B cell (primary cell): ENCODE data around the gene PLCB1. TPM values are rescaled to one million over a fixed set of nuclear protein-coding genes. Genes with fewer than 3 reads are reported as not detected.

Experiments
- ATAC-seq: fragments of 200-7000 bp; cut with Tn5 transposase; one replicate; pipeline ENCODE4 v1.10.0; 2021; ENCODE audit warnings: low read depth, mild to moderate bottlenecking, moderate number of reproducible peaks, moderate library complexity
- CTCF ChIA-PET: fragments of 350-600 bp; sonication (Branson Sonifier 250); formaldehyde crosslinking; loops from one replicate; lab custom pipeline; 2021; ENCODE audit warnings: antibody characterized with exemption, inconsistent platforms; lab: Charles Lee
- POLR2A ChIA-PET: fragments of 350-600 bp; sonication (Branson Sonifier 250); formaldehyde crosslinking; loops from one replicate; lab custom pipeline; 2021; ENCODE audit warnings: antibody characterized with exemption; lab: Charles Lee
- DNase-seq: peaks from one replicate; pipeline ENCODE4 v3.0.0; 2013
- H2AFZ ChIP-seq: 2 replicates; pipeline ENCODE4 v1.6.1; 2012; ENCODE audit warnings: mild to moderate bottlenecking, low read depth, low read length; ENCODE audit not compliant: insufficient read depth, poor library complexity, severe bottlenecking
- H3K27ac ChIP-seq, 2 donors: 1 replicate in 1 of 2; 2 replicates in 1 of 2; pipeline ENCODE4 v1.5.1; 2012 to 2013; ENCODE audit warnings: low read length in 2 of 2, mild to moderate bottlenecking in 2 of 2, moderate library complexity in 1 of 2
- H3K27me3 ChIP-seq, 4 experiments: fragments of 200-600 bp in 1 of 4; sonication (generic) in 1 of 4; replicated peaks in 1 of 4; 1 replicate in 2 of 4; 2 replicates in 2 of 4; pipeline versions ENCODE4 v1.6.1 to v1.7.0; 2013 to 2016; ENCODE audit warnings: low read length in 3 of 4, mild to moderate bottlenecking in 2 of 4, mixed read lengths in 1 of 4, moderate library complexity in 1 of 4; ENCODE audit not compliant: insufficient read depth in 4 of 4, control insufficient read depth in 3 of 4; ENCODE audit errors: control extremely low read depth in 1 of 4
- H3K36me3 ChIP-seq, 2 experiments: replicated peaks in 1 of 2; 1 replicate in 1 of 2; 2 replicates in 1 of 2; pipeline versions ENCODE4 v1.6.1 to v1.7.1; 2013; ENCODE audit warnings: low read length in 1 of 2; ENCODE audit not compliant: insufficient read depth in 2 of 2, control insufficient read depth in 1 of 2; ENCODE audit errors: control extremely low read depth in 1 of 2, extremely low read depth in 1 of 2
- H3K4me1 ChIP-seq, 2 donors: fragments of 200-600 bp in 1 of 2; sonication (generic) in 1 of 2; 1 replicate in 1 of 2; 2 replicates in 1 of 2; pipeline versions ENCODE4 v1.5.1 to v1.6.1; 2013 to 2017; ENCODE audit warnings: low read length in 2 of 2; ENCODE audit not compliant: control insufficient read depth in 2 of 2, insufficient read depth in 2 of 2
- H3K4me2 ChIP-seq: replicated peaks from 2 replicates; pipeline ENCODE3; 2012; ENCODE audit warnings: mild to moderate bottlenecking, low read depth, low read length; ENCODE audit not compliant: poor library complexity, severe bottlenecking
- H3K4me3 ChIP-seq, 5 experiments: fragments of 200-600 bp in 1 of 5; sonication (generic) in 1 of 5; 1 replicate in 3 of 5; 2 replicates in 2 of 5; pipeline versions ENCODE4 v1.5.1 to v1.7.0; 2011 to 2016; ENCODE audit warnings: low read length in 4 of 5, mild to moderate bottlenecking in 4 of 5, low read depth in 2 of 5, control low read depth in 1 of 5, moderate library complexity in 1 of 5; ENCODE audit not compliant: insufficient read depth in 1 of 5; ENCODE audit errors: control extremely low read depth in 1 of 5, extremely low read depth in 1 of 5
- H3K79me2 ChIP-seq: fragments of 200-600 bp; sonication (generic); one replicate; pipeline ENCODE4 v1.6.0; 2016; ENCODE audit warnings: low read length; ENCODE audit not compliant: control insufficient read depth, insufficient read depth
- H3K9ac ChIP-seq: fragments of 200-600 bp; sonication (generic); 2 replicates; pipeline ENCODE4 v1.6.1; 2017; ENCODE audit warnings: mild to moderate bottlenecking, low read length, moderate library complexity
- H3K9me3 ChIP-seq, 3 donors: one replicate each; pipeline versions ENCODE4 v1.6.1 to v1.7.1; 2013; ENCODE audit warnings: low read length in 2 of 3; ENCODE audit not compliant: control insufficient read depth in 2 of 3, insufficient read depth in 1 of 3; ENCODE audit errors: control extremely low read depth in 1 of 3
- H4K20me1 ChIP-seq: 2 replicates; pipeline ENCODE4 v1.6.0; 2012; ENCODE audit warnings: mild to moderate bottlenecking, low read length; ENCODE audit not compliant: insufficient read depth, control insufficient read depth, poor library complexity, severe bottlenecking
- H3K27ac Mint-ChIP-seq: one replicate; pipeline ENCODE4 v1.8.0; 2021; ENCODE audit warnings: mixed read lengths
- H3K27me3 Mint-ChIP-seq: one replicate; pipeline ENCODE4 v1.8.0; 2021; ENCODE audit warnings: mixed read lengths
- H3K4me1 Mint-ChIP-seq: one replicate; pipeline ENCODE4 v1.8.0; 2021; ENCODE audit warnings: mixed read lengths
- H3K4me3 Mint-ChIP-seq: one replicate; pipeline ENCODE4 v1.8.0; 2021; ENCODE audit warnings: mixed read lengths
- H3K9me3 Mint-ChIP-seq: one replicate; pipeline ENCODE4 v1.8.0; 2022; ENCODE audit warnings: mixed read lengths; ENCODE audit not compliant: insufficient read depth
- EZH2 ChIP-seq: IDR thresholded peaks from 2 replicates; pipeline ENCODE4 v1.6.1; 2012; ENCODE audit warnings: borderline replicate concordance, low read depth, mild to moderate bottlenecking, moderate library complexity, low read length; ENCODE audit not compliant: insufficient read depth, poor library complexity, severe bottlenecking
- WGBS: methylation state at CpG from one replicate; pipeline ENCODE4 v1.1.5; 2013; ENCODE audit warnings: missing lambda C conversion rate; ENCODE audit not compliant: insufficient coverage; 5-methylcytosine and 5-hydroxymethylcytosine counted together
- intact Hi-C: fragments of 100-400 bp; cut with micrococcal nuclease; formaldehyde crosslinking; loops from one replicate; pipeline ENCODE4 v1.10.0; 2022
- polyA plus RNA-seq: library from polyadenylated mRNA; depleted of rRNA; stranded (reverse); fragments of >200 nt; gene quantifications from 2 replicates; pipeline ENCODE4 v1.2.3, GENCODE V29; 2012
- total RNA-seq, 2 donors: library from RNA; stranded (reverse); fragments of 120-200 nt in 1 of 2; gene quantifications; 1 replicate in 1 of 2; 2 replicates in 1 of 2; pipeline versions ENCODE4 v1.2.3 to v1.2.4, GENCODE V29; 2013 to 2022
- TF ChIP-seq, protein P1 (sequence below): fragments of 200-600 bp; IDR thresholded peaks from one replicate; pipeline ENCODE4 v1.8.0; 2022; ENCODE audit warnings: antibody characterized with exemption, mild to moderate bottlenecking

PLCB1 gene
- total and polyA plus RNA-seq, 2 donors (not counting 1 experiment from before 2014, with no cell fraction given), result 0.18 to 0.47 TPM

DNA sequence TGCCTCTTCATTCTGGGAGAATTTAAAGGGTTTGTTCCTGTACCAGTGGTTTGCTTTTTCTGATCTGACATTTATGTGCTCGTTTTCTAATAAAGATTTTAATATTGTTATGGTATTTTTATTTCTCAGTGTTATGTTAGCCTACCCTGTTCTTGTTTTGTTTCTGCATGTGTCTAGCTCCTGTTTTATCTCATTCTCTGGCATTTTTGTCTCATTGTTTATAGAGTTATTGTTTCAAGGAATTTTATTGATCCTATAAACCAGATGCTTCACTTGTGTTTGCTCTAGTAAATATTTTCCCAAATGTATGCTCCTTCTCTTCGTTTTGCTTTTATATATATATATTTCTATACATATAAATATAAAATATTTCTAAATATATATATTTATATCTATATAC lies 152.8 kb downstream of the PLCB1 start:
- intact Hi-C loops, result no loop called here
- no peak for ATAC-seq
- Mint-ChIP-seq H3K27ac (no peak overlapping the region), H3K27me3 (no peaks in the 10 kb centered on the region), H3K9me3 (no peaks in the 10 kb centered on the region), H3K4me1 (no peaks in the 10 kb centered on the region), H3K4me3 (no peak overlapping the region)
- CTCF ChIA-PET, result no interaction called here
- DNase-seq, result no peak
- Histone ChIP-seq H3K79me2 (no peaks in the 10 kb centered on the region), H3K9ac (no peak overlapping the region), H3K4me3 (no peak overlapping the region), H3K4me1 (no peaks in the 10 kb centered on the region), H3K36me3 (no peaks in the 10 kb centered on the region), H3K4me2 (no peak overlapping the region), H2AFZ (no peak overlapping the region), H3K27me3 (no peaks in the 10 kb centered on the region), H3K27ac (no peak overlapping the region), H3K9me3 (no peaks in the 10 kb centered on the region), H4K20me1 (no peaks in the 10 kb centered on the region)
- POLR2A ChIA-PET, result no interaction called here
- TF ChIP-seq, protein P1, sequence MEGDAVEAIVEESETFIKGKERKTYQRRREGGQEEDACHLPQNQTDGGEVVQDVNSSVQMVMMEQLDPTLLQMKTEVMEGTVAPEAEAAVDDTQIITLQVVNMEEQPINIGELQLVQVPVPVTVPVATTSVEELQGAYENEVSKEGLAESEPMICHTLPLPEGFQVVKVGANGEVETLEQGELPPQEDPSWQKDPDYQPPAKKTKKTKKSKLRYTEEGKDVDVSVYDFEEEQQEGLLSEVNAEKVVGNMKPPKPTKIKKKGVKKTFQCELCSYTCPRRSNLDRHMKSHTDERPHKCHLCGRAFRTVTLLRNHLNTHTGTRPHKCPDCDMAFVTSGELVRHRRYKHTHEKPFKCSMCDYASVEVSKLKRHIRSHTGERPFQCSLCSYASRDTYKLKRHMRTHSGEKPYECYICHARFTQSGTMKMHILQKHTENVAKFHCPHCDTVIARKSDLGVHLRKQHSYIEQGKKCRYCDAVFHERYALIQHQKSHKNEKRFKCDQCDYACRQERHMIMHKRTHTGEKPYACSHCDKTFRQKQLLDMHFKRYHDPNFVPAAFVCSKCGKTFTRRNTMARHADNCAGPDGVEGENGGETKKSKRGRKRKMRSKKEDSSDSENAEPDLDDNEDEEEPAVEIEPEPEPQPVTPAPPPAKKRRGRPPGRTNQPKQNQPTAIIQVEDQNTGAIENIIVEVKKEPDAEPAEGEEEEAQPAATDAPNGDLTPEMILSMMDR, result no peak
- no peak for TF ChIP-seq EZH2
- no CpG with 5 or more reads among the region's 2 CpGs for WGBS

DNA sequence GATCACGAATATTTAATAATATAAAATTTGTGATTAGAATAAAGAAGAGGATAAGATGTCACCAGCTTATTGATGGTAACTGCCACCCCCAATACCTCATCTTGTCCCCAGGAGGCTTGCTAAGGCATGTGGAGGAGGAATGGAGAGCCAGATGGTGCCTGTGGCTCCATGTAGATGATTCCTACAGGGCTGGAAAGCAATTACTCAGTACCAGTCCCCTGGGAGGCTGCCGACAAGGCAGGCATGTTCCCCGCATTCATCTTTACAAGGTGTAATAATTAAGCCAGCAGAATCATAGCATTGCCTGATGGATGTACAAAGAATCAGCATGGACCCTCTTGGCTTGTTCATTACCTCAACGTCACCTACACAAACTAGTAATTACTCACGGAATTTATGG lies 155.3 kb downstream of the PLCB1 start:
- Mint-ChIP-seq H3K9me3 (no peaks in the 10 kb centered on the region), H3K4me1 (no peaks in the 10 kb centered on the region), H3K27ac (no peak overlapping the region), H3K27me3 (no peaks in the 10 kb centered on the region), H3K4me3 (no peak overlapping the region)
- ChIA-PET CTCF (no interaction called here), POLR2A (no interaction called here)
- H3K4me1 ChIP-seq, result no peaks in the 10 kb centered on the region
- H3K27me3 ChIP-seq, result no peaks in the 10 kb centered on the region
- H3K9ac ChIP-seq, result no peak overlapping the region
- no peaks in the 10 kb centered on the region for H3K79me2 ChIP-seq
- DNase-seq (no peak), ATAC-seq (no peak)
- H3K27ac ChIP-seq, result no peak overlapping the region
- no peak overlapping the region for H3K4me3 ChIP-seq
- no peak overlapping the region for H3K4me2 ChIP-seq
- no peak overlapping the region for H2AFZ ChIP-seq
- 100% methylated on average over 2 of the region's 5 CpGs for WGBS
- no peaks in the 10 kb centered on the region for H4K20me1 ChIP-seq
- H3K36me3 ChIP-seq, result no peaks in the 10 kb centered on the region
- intact Hi-C loops, result no loop called here
- no peaks in the 10 kb centered on the region for H3K9me3 ChIP-seq
- TF ChIP-seq, protein P1, result no peak
- TF ChIP-seq EZH2, result no peak
